Mucosa of gallbladder (tissue), 1 donor: ENCODE data around the gene VPS54. TPM values are rescaled to one million over a fixed set of nuclear protein-coding genes. Genes with fewer than 3 reads are reported as not detected.
A peak's percentile ranks its signal among the peaks of the same experiment; 100 is the strongest.
"Not testable (repeated sequence)": the region's sequence is repeated elsewhere in the genome, so short reads cannot be mapped to it uniquely, and the experiment has no call there.

ENCODE experiments used
- DNase-seq: peaks from one replicate; pipeline ENCODE4 v3.0.0-alpha.2; 2020; ENCODE audit warnings: low spot score
- total RNA-seq: library from RNA; stranded (reverse); gene quantifications from one replicate; pipeline ENCODE4 v1.2.1, GENCODE V29; 2021
- donor health status: DM: no; HTN: no; CAD: no.

VPS54 gene
- total RNA-seq, 1 donor from 2014 or later, result 22.9 TPM

DNA sequence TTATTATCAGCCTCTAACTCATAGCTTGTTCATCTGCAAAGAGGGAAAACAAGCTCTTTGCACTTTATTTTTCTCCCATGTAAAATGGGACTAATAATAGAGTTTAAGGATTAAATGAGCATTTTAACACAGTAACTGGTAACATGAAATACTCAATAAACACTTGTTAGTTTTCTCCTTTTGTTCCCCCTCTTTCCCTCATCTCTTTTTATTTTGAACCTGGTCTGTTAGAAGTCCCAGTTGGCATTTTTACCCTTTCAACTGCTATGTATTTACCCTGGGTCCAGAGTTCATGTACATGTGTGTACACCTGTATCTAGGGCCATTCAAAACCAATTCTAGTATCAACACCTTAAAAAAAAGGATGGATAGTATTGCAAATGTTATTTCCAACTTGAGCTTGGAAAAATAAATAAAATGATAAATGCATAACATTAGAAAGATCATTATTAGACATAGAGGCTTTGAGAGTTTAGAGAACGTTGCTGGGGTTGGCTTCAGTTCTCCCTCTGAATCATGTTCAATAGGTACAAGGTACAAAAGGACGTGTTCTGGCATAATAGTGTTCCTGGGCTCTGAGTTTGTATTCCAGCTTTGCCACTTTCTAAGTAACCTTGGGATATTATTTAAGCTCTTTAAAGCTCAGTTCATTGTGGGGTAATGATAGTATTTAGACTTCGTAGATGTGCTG lies 5.2 kb upstream of the VPS54 start:
- no peak for DNase-seq

GRCh38 chr2:64023485-64024258 lies 4.4 kb upstream of the VPS54 start:
- no peak for DNase-seq

GRCh38 chr2:64021578-64021977 lies 2.4 kb upstream of the VPS54 start:
- DNase-seq, result no peak

GRCh38 chr2:64019975-64020528 lies 824 bp upstream of the VPS54 start:
- DNase-seq, result no peak

GRCh38 chr2:64018701-64019082 lies 536 bp downstream of the VPS54 start:
- DNase-seq, result peak; percentile 30

DNA sequence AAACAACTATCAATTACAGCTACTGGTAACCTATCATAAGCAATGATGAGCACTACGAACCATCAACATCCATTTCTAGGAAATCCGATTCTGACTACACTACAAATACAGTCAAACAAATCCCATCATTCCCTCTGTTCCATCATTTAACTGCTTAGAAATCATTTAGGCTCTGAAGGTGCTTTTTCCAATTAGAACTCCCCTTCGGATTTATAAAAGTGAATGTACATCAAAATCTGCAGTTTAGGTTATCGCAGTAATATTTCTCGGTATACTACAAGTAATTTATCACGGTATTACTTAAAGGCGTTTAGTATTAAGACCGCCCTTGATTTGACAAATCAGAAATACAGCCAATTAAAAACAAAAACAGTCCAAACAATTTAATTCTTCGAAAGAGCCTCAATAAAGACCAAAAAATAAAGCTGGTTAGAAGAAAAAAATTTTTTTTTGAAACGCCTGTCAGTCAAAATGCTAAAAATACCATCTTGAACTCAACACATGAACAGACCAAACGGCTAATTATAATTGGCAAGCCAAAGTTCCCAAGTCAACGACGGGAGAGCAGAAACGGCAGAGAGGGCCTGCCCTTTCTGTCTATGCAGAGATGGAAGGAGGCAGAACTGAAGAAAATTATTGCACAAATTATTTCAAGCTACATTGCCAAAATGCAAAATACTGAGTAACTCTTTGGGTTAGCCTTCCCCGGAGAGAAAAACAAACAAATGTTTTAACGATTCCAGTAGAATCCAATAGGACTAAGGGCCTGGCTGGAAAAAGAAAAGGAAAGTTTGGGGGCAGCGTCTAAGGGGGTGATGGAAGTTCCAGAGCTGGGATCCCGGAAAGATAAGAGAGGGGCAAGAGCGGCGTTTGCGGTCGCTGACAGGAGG lies 1.2 kb downstream of the VPS54 start:
- no peak for DNase-seq

GRCh38 chr2:64015898-64016297 lies 3.3 kb downstream of the VPS54 start:
- no peak for DNase-seq

GRCh38 chr2:64015391-64015790 lies 3.8 kb downstream of the VPS54 start:
- no peak for DNase-seq

DNA sequence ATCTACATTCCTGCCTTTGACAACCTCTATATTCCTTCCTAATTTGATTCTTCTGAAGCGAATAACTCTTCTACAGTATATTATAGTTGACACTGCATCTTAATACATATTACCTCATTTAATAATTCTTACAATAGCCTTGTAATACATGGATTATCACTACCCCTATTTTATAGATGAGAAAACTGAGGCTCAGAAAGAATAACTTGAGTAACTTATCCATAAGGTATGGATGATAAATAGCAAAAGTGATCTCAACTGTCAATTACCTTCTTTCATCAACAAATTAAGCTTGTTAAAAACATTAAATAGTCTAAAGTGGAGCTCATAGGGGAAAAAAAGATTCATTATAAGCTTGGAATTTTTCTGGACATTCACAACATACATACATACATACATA lies 4.6 kb downstream of the VPS54 start:
- DNase-seq, result no peak

- no peak for DNase-seq
These were observed 6.2 kb downstream of the VPS54 start for GRCh38 chr2:64013053-64013452.

GRCh38 chr2:64012115-64012514 lies 7.1 kb downstream of the VPS54 start:
- DNase-seq, result no peak

GRCh38 chr2:64008434-64009009 lies 10.7 kb downstream of the VPS54 start:
- DNase-seq, result no peak

DNA sequence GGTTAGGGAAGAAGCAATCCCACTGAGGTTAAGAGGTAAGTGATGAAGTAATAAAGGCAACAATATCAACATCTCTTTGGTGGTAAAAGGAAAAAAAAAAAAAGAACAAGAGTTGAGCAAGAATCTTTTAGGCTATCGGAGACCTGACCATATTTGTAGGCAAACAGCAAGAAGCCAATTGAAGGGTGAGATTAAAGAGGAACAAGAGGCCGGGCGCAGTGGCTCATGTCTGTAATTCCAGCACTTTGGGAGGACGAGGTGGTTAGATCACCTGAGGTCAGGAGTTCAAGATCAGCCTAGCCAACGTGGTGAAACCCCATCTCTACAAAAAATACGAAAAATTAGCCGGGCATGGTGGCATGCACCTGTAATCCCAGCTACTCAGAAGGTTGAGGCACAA lies 11.3 kb downstream of the VPS54 start:
- DNase-seq, result no peak

- DNase-seq, result no peak
These were observed 13.4 kb downstream of the VPS54 start for GRCh38 chr2:64005707-64006356.

DNA sequence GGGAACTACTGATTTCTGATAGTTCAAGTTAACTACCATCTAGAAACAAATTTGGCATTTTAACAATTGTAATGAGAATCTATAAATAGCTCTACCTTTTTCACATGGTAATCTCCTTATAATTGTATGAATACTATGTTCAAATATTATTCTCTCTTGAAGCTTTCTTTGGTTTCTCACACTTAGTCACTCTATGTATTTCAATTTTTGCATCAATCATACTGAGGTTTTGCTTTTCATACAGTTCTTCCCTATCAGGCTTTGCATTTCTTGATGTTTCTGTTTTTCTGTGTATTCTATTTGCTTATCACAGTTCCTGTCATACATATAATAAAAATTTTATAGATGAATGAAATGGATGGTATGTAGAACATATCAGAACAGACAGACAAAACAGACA lies 16.0 kb downstream of the VPS54 start:
- no peak for DNase-seq

DNA sequence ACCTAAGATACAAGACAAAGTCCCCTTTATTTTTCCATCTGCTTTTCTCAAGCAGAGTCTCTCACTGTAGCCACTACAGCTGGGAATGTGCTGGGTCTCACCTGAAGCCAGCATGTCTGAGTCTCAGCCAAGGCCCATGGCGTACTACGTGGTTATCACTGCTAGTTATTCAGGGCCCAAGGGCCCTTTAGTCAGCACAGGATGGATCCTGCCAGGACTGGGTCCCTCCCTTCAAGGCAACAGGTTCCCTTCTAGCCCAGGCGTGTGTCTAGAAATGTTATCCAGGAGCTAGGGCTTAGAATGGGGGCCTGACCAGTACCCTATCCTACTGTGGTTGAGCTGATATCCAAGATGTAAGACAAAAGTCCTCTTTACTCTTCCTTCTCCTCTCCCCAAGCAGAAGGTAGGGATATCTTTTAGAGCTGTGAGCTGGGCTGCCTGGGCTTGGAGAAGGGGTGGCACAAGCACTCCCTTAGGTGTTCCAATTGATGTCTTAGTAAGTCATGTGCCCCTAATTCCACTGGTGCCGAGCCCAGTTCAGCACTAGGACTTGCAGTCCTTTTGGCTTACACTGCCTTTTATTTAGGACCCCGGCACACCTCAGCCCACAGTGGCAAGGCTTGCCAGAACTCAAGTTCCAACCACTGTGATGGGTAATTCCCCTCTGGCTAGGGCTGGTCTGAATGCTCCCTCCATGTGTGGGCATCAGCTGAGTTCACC lies 17.7 kb downstream of the VPS54 start:
- no peak for DNase-seq

GRCh38 chr2:64000630-64001381 lies 18.4 kb downstream of the VPS54 start:
- DNase-seq, result no peak

GRCh38 chr2:63999049-63999448 lies 20.2 kb downstream of the VPS54 start:
- no peak for DNase-seq

- DNase-seq, result not testable (repeated sequence)
These were observed 22.5 kb downstream of the VPS54 start for GRCh38 chr2:63996582-63997198.
